Posterior vena cava (tissue), 2 donors: ENCODE data around the gene PRRG3. TPM values are rescaled to one million over a fixed set of nuclear protein-coding genes. Genes with fewer than 3 reads are reported as not detected.
A peak's percentile ranks its signal among the peaks of the same experiment; 100 is the strongest.

Experiments
- DNase-seq: peaks from one replicate; pipeline ENCODE4 v3.0.0-alpha.2; 2020; ENCODE audit warnings: low spot score
- intact Hi-C, 2 donors: fragments of 100-400 bp; cut with DNase I; formaldehyde crosslinking; loops; one replicate each; pipeline versions ENCODE4 v1.14.1 to v1.14.2; 2022 to 2023
- total RNA-seq, 2 donors: library from RNA; stranded (reverse); fragmentation: NEBNext Ultra II Directional; extraction: Animal tissue kit (Norgen Biotek cat#: 25700); gene quantifications; one replicate each; pipeline ENCODE4 v1.2.1, GENCODE V29; 2021
- donor health status: DM: yes; HTN: yes; CAD: no.
- donor health status: DM: yes; HTN: yes; CAD: no.

The PRRG3 gene
- total RNA-seq, 2 donors from 2014 or later: 0.86 to 5.1 TPM

- intact Hi-C loops: no loop called here
- no peak for DNase-seq
Measured at GRCh38 chrX:151735219-151735618, 40.0 kb downstream of the PRRG3 start.

DNA sequence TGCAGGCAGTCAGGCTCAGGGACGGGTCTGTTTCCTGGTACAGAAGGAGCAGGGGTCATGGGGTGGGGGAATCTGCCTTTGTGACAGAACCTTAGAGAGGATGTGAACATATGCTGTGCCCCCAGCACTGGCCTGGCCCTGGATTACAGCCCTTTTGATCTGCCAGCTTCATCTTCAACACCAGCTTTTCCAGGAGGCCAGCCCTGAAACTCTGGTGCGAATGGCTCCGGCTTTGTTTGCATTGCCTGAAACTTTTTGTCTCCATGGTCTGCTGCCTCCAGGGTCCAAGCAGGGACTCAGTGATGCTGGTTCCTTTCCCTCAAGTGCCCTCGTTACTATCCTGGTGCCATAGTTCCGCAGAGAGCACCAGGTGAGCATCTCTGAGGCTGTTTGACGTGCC is 41.4 kb downstream of the PRRG3 start:
- intact Hi-C loops: no loop called here
- DNase-seq: no peak

GRCh38 chrX:151737494-151737893 is 42.2 kb downstream of the PRRG3 start:
- no peak for DNase-seq
- intact Hi-C loops: no loop called here

GRCh38 chrX:151738751-151739150 is 43.5 kb downstream of the PRRG3 start:
- DNase-seq: no peak
- intact Hi-C loops: no loop called here

GRCh38 chrX:151741606-151742005 is 46.3 kb downstream of the PRRG3 start:
- DNase-seq: no peak
- intact Hi-C loops: no loop called here

DNA sequence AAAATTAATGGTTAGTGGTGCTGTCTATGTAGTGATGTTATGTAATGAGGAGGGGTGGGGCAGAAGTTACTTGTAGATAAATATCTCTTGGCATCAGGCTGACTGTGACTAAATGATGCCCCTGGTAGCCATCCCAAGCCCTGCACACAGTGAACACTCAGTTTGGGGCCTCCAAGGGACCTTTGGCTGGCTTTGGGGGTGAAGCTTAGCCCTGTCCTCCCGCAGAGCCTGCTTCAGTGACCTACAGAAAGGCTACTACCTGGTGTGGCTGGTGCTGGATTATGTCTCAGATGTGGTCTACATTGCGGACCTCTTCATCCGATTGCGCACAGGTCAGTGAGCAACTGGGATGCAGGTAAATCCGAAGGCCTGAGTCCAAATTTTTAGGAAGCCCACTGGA is 47.1 kb downstream of the PRRG3 start:
- no peak for DNase-seq

DNA sequence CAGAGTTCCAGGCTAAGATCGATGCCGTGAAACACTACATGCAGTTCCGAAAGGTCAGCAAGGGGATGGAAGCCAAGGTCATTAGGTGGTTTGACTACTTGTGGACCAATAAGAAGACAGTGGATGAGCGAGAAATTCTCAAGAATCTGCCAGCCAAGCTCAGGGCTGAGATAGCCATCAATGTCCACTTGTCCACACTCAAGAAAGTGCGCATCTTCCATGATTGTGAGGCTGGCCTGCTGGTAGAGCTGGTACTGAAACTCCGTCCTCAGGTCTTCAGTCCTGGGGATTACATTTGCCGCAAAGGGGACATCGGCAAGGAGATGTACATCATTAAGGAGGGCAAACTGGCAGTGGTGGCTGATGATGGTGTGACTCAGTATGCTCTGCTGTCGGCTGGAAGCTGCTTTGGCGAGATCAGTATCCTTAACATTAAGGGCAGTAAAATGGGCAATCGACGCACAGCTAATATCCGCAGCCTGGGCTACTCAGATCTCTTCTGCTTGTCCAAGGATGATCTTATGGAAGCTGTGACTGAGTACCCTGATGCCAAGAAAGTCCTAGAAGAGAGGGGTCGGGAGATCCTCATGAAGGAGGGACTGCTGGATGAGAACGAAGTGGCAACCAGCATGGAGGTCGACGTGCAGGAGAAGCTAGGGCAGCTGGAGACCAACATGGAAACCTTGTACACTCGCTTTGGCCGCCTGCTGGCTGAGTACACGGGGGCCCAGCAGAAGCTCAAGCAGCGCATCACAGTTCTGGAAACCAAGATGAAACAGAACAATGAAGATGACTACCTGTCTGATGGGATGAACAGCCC is 48.6 kb downstream of the PRRG3 start:
- intact Hi-C loops: no loop called here
- no peak for DNase-seq

More for the DNA sequence above, 47.1 kb downstream of the PRRG3 start:
- intact Hi-C loops: no loop called here

DNA sequence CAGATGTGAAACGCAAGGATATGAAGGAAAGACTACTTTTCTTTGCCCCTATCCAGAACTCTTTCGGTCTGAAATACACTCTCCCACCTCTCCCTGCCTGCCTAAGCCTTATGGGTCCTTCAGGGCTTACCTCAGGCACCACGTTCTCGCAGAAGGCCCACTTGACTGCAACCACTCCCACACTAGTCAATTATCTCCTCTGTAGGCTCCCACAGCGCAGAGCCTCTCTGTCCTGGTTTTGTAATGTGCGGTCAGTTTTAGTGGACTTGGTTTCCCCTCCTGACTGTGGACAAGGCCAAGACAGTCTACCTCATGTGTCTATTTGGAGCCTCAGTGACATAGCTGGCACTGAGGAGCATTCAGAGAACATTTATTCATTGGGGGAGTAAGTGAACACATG is 50.4 kb downstream of the PRRG3 start:
- intact Hi-C loops: no loop called here
- DNase-seq: no peak

DNA sequence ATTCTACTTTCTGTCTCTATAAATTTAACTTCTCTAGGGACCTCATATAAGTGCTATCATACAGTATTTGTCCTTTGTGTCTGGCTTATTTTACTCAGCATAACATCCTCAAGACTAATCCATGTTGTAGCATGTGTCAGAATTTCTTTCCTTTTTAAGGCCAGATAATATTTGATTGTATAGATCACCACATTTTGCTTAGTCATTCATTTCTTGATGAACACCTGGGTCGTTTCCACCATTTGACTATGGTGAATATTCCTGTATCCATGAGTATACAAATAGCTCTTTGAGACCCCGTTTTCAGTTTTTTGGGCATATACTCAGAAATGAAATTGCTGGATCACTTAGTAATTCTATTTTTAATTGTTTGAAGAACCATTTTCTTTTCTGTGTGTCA is 51.2 kb downstream of the PRRG3 start:
- intact Hi-C loops: no loop called here
- DNase-seq: no peak

DNA sequence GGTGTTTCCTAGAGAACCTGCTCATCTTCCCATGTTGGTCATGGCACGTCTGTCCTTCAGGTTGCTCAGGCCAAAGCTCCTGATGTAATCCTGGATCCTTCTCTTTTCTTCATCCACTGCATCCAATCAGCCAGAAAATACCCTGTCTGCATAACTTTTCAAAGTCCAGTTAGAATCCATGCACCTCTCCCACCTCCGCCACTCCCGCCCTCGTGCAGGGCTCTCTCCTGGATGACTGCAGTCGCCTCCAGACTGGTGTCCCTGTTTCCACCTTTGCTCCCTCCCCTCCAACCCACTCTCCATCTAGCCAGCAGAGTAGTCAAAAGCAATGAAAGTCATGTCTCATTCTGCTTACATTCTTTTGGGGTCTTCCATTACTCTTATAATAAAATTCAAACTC is 55.3 kb downstream of the PRRG3 start:
- intact Hi-C loops: loop anchor here (5.0 to 10.0 kb wide), 2 partner anchors 877 to 894 kb away; no protein-coding TSS in a partner anchor
- DNase-seq: no peak

- intact Hi-C loops: loop anchor here (5.0 to 10.0 kb wide), 2 partner anchors 874 to 892 kb away; no protein-coding TSS in a partner anchor
- no peak for DNase-seq
Measured at GRCh38 chrX:151752847-151753246, 57.6 kb downstream of the PRRG3 start.

DNA sequence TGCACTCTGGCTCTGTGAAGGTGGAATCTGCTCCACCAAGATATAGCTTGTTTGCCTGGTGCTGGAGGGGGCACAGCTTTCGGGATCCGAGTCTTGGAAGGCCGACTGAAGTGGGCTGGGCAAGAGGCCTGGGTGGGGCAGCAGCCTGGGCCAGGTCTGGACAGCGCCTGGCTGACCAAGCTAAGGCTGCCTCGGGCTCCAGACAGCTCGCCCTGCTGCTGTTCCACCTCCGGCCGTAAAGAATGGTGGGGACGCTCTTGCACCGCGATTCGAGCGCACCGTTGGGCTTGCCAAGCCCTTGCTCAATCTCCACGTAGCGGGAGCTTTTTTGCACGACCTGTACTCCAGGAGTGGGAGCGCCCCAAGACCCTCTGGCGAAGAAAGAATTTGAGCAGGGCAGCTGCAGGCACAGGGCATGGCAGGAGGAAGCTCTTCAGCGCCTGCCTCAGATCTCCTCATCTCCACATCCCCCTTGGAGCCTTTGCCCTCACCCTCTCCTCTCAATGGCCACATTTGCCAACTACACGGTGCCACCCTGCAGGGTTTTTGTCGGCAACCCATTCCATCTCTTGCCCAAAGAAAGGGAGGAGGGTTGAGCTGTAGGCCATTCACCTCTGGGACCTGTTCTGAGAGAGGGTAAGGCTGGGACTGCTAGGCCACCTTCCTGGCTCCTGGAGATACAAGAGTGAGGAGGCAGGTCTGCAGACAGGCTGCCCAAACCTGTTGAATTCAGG is 58.2 kb downstream of the PRRG3 start:
- intact Hi-C loops: loop anchor here (5.0 to 10.0 kb wide), 2 partner anchors 874 to 891 kb away; no protein-coding TSS in a partner anchor
- DNase-seq: peak; percentile 86

GRCh38 chrX:151754047-151754429 is 58.8 kb downstream of the PRRG3 start:
- no peak for DNase-seq
- intact Hi-C loops: loop anchor here (5.0 to 10.0 kb wide), 2 partner anchors 873 to 891 kb away; no protein-coding TSS in a partner anchor

GRCh38 chrX:151754641-151755215 is 59.5 kb downstream of the PRRG3 start:
- no peak for DNase-seq
- intact Hi-C loops: loop anchor here (5.0 to 10.0 kb wide), 2 partner anchors 873 to 890 kb away; no protein-coding TSS in a partner anchor

Other genes starting within 250 kb of the PRRG3 start
- gene PASD1, start 131.8 kb upstream of the PRRG3 start, total RNA-seq: not detected
- not detected for gene FATE1, start 20.6 kb downstream of the PRRG3 start, total RNA-seq
- gene CNGA2, start 39.3 kb downstream of the PRRG3 start, total RNA-seq: not detected
- not detected for gene MAGEA4, start 217.4 kb downstream of the PRRG3 start, total RNA-seq